LHCN-M2 (cell line): ENCODE data around the gene ERMARD. TPM values are rescaled to one million over a fixed set of nuclear protein-coding genes. Genes with fewer than 3 reads are reported as not detected.

Experiments
- DNase-seq: peaks from one replicate; pipeline ENCODE4 v3.0.0-alpha.2; 2012; ENCODE audit warnings: low read depth
- total RNA-seq: library from RNA; depleted of rRNA; stranded (reverse); fragments of >200 nt; gene quantifications from 2 replicates; pipeline ENCODE4 v1.2.3, GENCODE V29; 2014

ERMARD gene
- total RNA-seq, 1 experiment from 2014 or later: 27.6 TPM

- no peak for DNase-seq
Observed at GRCh38 chr6:169801396-169802160, 50.2 kb downstream of the ERMARD start.

- no peak for DNase-seq
Observed at GRCh38 chr6:169802790-169803189, 51.4 kb downstream of the ERMARD start.

GRCh38 chr6:169803271-169803811, 51.9 kb downstream of the ERMARD start:
- no peak for DNase-seq

GRCh38 chr6:169803816-169804340, 52.5 kb downstream of the ERMARD start:
- DNase-seq: no peak

GRCh38 chr6:169804427-169804826, 53.0 kb downstream of the ERMARD start:
- no peak for DNase-seq

- no peak for DNase-seq
Observed at GRCh38 chr6:169805242-169805838, 53.9 kb downstream of the ERMARD start.

- no peak for DNase-seq
Observed at GRCh38 chr6:169806701-169807100, 55.3 kb downstream of the ERMARD start.

- no peak for DNase-seq
Observed at GRCh38 chr6:169807229-169807628, 55.8 kb downstream of the ERMARD start.

- no peak for DNase-seq
Observed at GRCh38 chr6:169807699-169808607, 56.5 kb downstream of the ERMARD start.

- DNase-seq: no peak
Observed at GRCh38 chr6:169808608-169808967, 57.2 kb downstream of the ERMARD start.

- DNase-seq: no peak
Observed at GRCh38 chr6:169809386-169809785, 58.0 kb downstream of the ERMARD start.

- DNase-seq: no peak
Observed at GRCh38 chr6:169810066-169810989, 58.9 kb downstream of the ERMARD start.

- no peak for DNase-seq
Observed at GRCh38 chr6:169811072-169811471, 59.6 kb downstream of the ERMARD start.

- DNase-seq: no peak
Observed at GRCh38 chr6:169811521-169812256, 60.3 kb downstream of the ERMARD start.

- no peak for DNase-seq
Observed at GRCh38 chr6:169812257-169812644, 60.8 kb downstream of the ERMARD start.

GRCh38 chr6:169813969-169814368, 62.5 kb downstream of the ERMARD start:
- DNase-seq: no peak

- no peak for DNase-seq
Observed at GRCh38 chr6:169816054-169816453, 64.6 kb downstream of the ERMARD start.

- DNase-seq: no peak
Observed at GRCh38 chr6:169816975-169817374, 65.6 kb downstream of the ERMARD start.

GRCh38 chr6:169820358-169820757, 68.9 kb downstream of the ERMARD start:
- DNase-seq: no peak

GRCh38 chr6:169824021-169824420, 72.6 kb downstream of the ERMARD start:
- no peak for DNase-seq
